Measurements from ENCODE around the gene ATP11B.

- TF ChIP-seq CTCF (IDR thresholded peaks at IDR 0.05) (no peak), EP300 (IDR thresholded peaks at IDR 0.05) (no peak), POLR2A (IDR thresholded peaks at IDR 0.05) (no peak)
Measured at GRCh38 chr3:182818296-182818978, 25.1 kb downstream of the ATP11B start.

All from tibial nerve (tissue), 4 donors.